A673 (cell line): ENCODE measurements around the gene RPIA. TPM values are rescaled to one million over a fixed set of nuclear protein-coding genes. Genes with fewer than 3 reads are reported as not detected.

ENCODE experiments used
- BruUV-seq: library from RNA; stranded (reverse); fragments of 400-500 nt; replicated peaks from 2 replicates; lab custom pipeline; 2021; lab: Mats Ljungman, UMichigan
- CTCF ChIA-PET: fragments of 300-600 bp; sonication (Branson Sonifier 250); formaldehyde crosslinking; loops from one replicate; lab custom pipeline; 2022; ENCODE audit warnings: antibody characterized with exemption; lab: Charles Lee
- POLR2A ChIA-PET: fragments of 300-600 bp; sonication (Branson Sonifier 250); formaldehyde crosslinking; loops from one replicate; lab custom pipeline; 2022; ENCODE audit warnings: antibody characterized with exemption; ENCODE audit not compliant: low non-redundant PET; lab: Charles Lee
- DNase-seq: peaks from one replicate; pipeline ENCODE4 v3.0.0-alpha.2; 2015; ENCODE audit warnings: low spot score
- H3K27ac ChIP-seq: fragments of 200-600 bp; sonication (generic); 2 replicates; pipeline ENCODE4 v1.5.1; 2016; ENCODE audit warnings: mixed run types, low read depth, mild to moderate bottlenecking, mixed read lengths, antibody characterized with exemption, low read length; ENCODE audit not compliant: poor library complexity, severe bottlenecking
- H3K27me3 ChIP-seq: fragments of 200-600 bp; sonication (generic); replicated peaks from 2 replicates; pipeline ENCODE4 v1.6.1; 2017; ENCODE audit warnings: mixed run types, low read depth, mild to moderate bottlenecking, mixed read lengths, antibody characterized with exemption, low read length; ENCODE audit not compliant: insufficient read depth, poor library complexity
- H3K36me3 ChIP-seq: fragments of 200-600 bp; sonication (generic); 2 replicates; pipeline ENCODE4 v1.6.1; 2016; ENCODE audit warnings: mixed run types, mild to moderate bottlenecking, mixed read lengths, antibody characterized with exemption, low read length; ENCODE audit not compliant: insufficient read depth, poor library complexity, severe bottlenecking
- H3K4me1 ChIP-seq: fragments of 200-600 bp; sonication (generic); 2 replicates; pipeline ENCODE4 v1.6.1; 2017; ENCODE audit warnings: mixed run types, mild to moderate bottlenecking, mixed read lengths, antibody characterized with exemption, low read length; ENCODE audit not compliant: insufficient read depth, poor library complexity, severe bottlenecking
- H3K4me3 ChIP-seq: fragments of 200-600 bp; sonication (generic); 2 replicates; pipeline ENCODE4 v1.5.1; 2016; ENCODE audit warnings: low read depth, mixed run types, mild to moderate bottlenecking, mixed read lengths, low read length; ENCODE audit not compliant: poor library complexity, severe bottlenecking
- H3K9me3 ChIP-seq: fragments of 200-600 bp; sonication (generic); 2 replicates; pipeline ENCODE4 v1.6.1; 2016; ENCODE audit warnings: mixed run types, low read depth, mild to moderate bottlenecking, mixed read lengths, antibody characterized with exemption, low read length; ENCODE audit not compliant: poor library complexity, severe bottlenecking
- CTCF ChIP-seq: fragments of 300-800, 200-600 bp; sonication (generic); conservative IDR thresholded peaks from 2 replicates; pipeline ENCODE4 v1.5.1; 2017; ENCODE audit warnings: low read depth, mild to moderate bottlenecking, antibody characterized with exemption, low read length, moderate library complexity, mixed read lengths
- EZH2 ChIP-seq: fragments of 200-600 bp; sonication (generic); IDR thresholded peaks from 2 replicates; pipeline ENCODE4 v1.6.1; 2017; ENCODE audit warnings: borderline replicate concordance, low read depth, mild to moderate bottlenecking, mixed read lengths, antibody characterized with exemption, low read length; ENCODE audit not compliant: poor library complexity, severe bottlenecking
- intact Hi-C: fragments of 100-400 bp; cut with micrococcal nuclease; formaldehyde crosslinking; loops from one replicate; pipeline ENCODE4 v1.10.0; 2022; ENCODE audit not compliant: unreplicated experiment
- total RNA-seq: library from RNA; stranded (reverse); gene quantifications from 2 replicates; pipeline ENCODE4 v1.2.3, GENCODE V29; 2021

RPIA gene
- total RNA-seq, 1 experiment from 2014 or later = 28.6 TPM

- DNase-seq = no peak
- intact Hi-C loops = no loop called here
- no peak overlapping the region for H3K4me3 ChIP-seq
- CTCF ChIA-PET = interaction anchor here (1.5 kb wide), 1 partner anchor 78 kb away, joined by 7 read pairs; no protein-coding TSS in a partner anchor
- H3K27me3 ChIP-seq = peaks cover 6% of the 10 kb centered on the region
- no peaks in the 10 kb centered on the region for H3K9me3 ChIP-seq
- BruUV-seq = no TSS peak
- H3K27ac ChIP-seq = no peak overlapping the region
- no peaks in the 10 kb centered on the region for H3K4me1 ChIP-seq
- TF ChIP-seq CTCF (no peak), EZH2 (no peak)
- no peaks in the 10 kb centered on the region for H3K36me3 ChIP-seq
- POLR2A ChIA-PET = no interaction called here
Measured at GRCh38 chr2:88668862-88669261, 22.6 kb upstream of the RPIA start.

GRCh38 chr2:88669482-88670214 lies 21.8 kb upstream of the RPIA start:
- ChIA-PET POLR2A (no interaction called here), CTCF (interaction anchor here (0.6 to 1.5 kb wide), 3 partner anchors 21 to 79 kb away, joined by 4 to 10 read pairs (median 7); no protein-coding TSS in a partner anchor)
- H3K4me3 ChIP-seq = no peak overlapping the region
- TF ChIP-seq CTCF (peak; percentile 69), EZH2 (no peak)
- H3K36me3 ChIP-seq = no peaks in the 10 kb centered on the region
- H3K4me1 ChIP-seq = no peaks in the 10 kb centered on the region
- peaks cover 5% of the 10 kb centered on the region for H3K27me3 ChIP-seq
- no TSS peak for BruUV-seq
- DNase-seq = peak; percentile 60
- H3K27ac ChIP-seq = no peak overlapping the region
- no peaks in the 10 kb centered on the region for H3K9me3 ChIP-seq
- intact Hi-C loops = loop anchor here (2.0 to 5.0 kb wide), 2 partner anchors 79 to 477 kb away; no protein-coding TSS in a partner anchor

- intact Hi-C loops = loop anchor here (2.0 to 5.0 kb wide), 2 partner anchors 81 to 480 kb away; no protein-coding TSS in a partner anchor
- TF ChIP-seq EZH2 (no peak), CTCF (peak; percentile 91)
- peak; percentile 79 for DNase-seq
- H3K27ac ChIP-seq = no peak overlapping the region
- H3K27me3 ChIP-seq = peaks cover 5% of the 10 kb centered on the region
- ChIA-PET CTCF (interaction anchor here (0.6 to 1.2 kb wide), 5 partner anchors 22 to 302 kb away, joined by 3 to 12 read pairs (median 5); no protein-coding TSS in a partner anchor), POLR2A (no interaction called here)
- no peaks in the 10 kb centered on the region for H3K4me1 ChIP-seq
- no peak overlapping the region for H3K4me3 ChIP-seq
- H3K9me3 ChIP-seq = no peaks in the 10 kb centered on the region
- no TSS peak for BruUV-seq
- H3K36me3 ChIP-seq = no peaks in the 10 kb centered on the region
Measured at GRCh38 chr2:88671786-88672427, 19.6 kb upstream of the RPIA start.
